HG02798 (cell line): ENCODE data around the gene NR6A1.

ENCODE experiments used
- ATAC-seq: cut with Tn5 transposase; IDR thresholded peaks from one replicate; pipeline ENCODE4 v1.9.1; 2021; ENCODE audit warnings: mild to moderate bottlenecking; ENCODE audit not compliant: unreplicated experiment, poor library complexity

Gene NR6A1

DNA sequence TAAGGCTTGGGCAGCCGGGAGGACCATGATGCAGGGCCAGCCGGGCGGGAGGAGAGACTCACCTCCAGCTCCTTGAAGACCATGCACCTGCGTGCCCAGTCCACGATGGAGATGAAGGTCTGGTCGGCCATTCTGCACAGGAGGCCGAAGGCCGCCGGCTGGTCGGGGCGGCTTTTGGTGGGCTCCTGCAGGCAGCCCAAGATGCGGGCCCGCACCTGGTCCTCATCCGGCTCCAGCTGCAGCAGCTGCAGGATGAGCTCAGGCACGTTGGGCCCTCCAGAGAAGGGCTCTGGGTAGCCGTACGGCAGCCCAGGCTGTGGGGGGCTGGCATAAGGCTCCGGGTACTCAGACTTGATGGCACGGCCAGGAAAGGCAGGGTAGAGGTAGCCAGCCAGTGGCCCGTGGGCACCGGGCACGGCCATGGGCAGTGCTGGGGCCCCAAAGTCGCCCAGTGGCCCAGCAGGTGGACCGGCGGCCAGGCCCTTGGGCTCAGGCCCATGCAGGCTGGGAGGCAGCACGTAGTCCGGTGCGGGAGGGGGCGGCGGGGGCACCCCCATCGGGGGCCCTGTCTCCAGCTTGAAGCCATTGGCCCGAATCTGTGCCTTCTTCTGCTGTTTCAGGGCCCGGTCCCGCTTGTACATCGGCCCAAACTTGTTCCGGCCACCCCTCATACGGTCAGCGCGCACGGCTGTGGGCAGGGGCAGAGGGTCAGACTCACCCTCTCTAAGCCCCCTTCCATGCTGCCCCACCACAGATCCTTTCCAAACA is 270.9 kb downstream of the NR6A1 start:
- ATAC-seq: no peak

DNA sequence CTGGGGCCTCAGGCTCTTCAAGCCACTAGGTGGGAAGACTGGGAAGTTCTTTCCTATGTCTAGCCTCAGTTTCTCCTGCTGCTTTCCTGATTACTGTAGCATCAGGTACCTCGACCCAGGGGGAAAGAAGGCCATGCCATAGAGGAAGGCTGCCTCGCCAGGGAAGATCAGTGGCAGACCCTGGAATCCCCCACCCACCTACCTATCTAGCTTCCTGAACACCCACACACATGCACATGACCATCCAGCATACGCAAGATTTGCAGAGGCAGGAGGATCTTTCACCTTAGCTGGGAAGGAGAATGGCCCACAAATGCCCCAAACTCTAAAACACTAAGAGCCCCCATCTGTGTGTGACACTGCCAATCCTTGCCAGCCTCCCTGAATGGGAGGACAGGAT is 271.9 kb downstream of the NR6A1 start:
- no peak for ATAC-seq

DNA sequence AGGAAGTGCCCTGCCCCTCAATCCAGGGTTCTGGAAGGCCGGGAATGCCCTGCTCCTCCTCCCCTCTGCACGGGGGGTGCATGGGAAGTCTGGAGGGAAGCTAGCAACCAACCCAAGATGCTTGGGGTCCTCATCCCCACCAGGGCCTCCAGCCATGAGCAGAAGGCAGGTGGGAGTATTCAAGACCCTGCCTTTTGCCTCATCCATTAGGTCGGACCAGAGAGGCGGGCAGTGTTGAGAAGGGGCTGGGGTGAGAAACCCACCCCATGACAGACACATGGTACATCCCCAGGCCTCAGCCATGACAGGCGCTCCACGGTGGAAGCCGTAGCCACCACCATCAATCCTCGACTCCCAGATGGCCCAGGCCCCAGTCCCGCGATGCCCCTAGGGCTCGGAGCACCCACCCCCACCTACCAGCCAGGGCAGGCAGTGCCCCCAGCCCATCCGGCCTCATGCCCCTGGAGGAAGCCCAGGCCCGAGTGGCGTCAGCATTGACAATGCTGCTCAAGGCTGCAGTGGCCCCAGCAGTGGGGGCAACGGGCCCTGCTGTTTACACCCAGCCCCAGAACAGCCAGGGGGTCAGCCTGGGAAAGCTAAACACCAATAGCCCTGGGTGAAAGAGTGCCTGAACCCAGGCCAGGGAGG is 272.5 kb downstream of the NR6A1 start:
- ATAC-seq: no peak

- no peak for ATAC-seq
These were observed 273.1 kb downstream of the NR6A1 start for GRCh38 chr9:124498040-124498439.

DNA sequence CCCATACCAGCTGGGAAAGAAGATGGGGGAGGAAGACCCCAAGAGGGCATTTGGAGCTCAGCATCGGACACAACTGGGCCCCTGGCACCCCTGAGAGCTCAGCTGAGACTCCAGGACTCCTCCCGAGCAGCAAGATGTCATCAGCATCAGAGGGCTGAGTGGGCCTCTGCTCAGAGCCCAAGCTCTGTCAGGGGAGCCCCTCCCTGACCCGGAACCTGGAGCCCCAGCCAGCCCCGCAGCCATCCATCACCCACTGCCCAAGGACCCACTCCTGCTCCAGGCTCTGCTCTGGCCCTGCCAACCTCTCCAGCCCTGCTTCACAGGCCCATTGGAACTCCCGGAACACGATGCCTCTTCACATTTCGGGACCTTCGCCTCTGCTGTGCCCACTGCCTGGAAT is 273.7 kb downstream of the NR6A1 start:
- ATAC-seq: no peak

- no peak for ATAC-seq
These were observed 274.6 kb downstream of the NR6A1 start for GRCh38 chr9:124496463-124496862.

GRCh38 chr9:124496075-124496449 is 275.0 kb downstream of the NR6A1 start:
- no peak for ATAC-seq

- no peak for ATAC-seq
These were observed 275.7 kb downstream of the NR6A1 start for GRCh38 chr9:124495126-124496074.

- peak; percentile 74 for ATAC-seq
These were observed 277.2 kb downstream of the NR6A1 start for GRCh38 chr9:124493794-124494479.

GRCh38 chr9:124493218-124493617 is 277.9 kb downstream of the NR6A1 start:
- ATAC-seq: no peak

DNA sequence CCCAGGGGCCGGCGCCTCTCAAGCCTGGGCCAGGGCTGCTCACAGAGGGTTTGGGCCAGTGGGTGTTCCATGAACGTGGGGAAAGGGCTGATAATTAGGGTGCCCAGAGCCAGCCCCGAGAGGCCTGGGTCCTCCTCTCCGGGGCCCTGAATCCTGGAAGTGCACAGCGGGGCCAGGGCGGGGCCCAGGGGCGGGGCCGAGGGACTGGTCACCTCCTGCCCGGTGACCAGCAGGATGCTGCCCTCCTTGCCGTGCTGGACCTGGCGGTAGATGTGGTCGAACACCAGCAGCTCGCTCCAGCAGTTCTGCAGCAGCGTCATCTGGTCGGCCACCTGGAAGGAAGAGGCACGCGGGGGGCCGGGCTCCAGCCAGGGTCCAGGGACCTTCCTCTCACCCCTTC is 278.3 kb downstream of the NR6A1 start:
- ATAC-seq: no peak

DNA sequence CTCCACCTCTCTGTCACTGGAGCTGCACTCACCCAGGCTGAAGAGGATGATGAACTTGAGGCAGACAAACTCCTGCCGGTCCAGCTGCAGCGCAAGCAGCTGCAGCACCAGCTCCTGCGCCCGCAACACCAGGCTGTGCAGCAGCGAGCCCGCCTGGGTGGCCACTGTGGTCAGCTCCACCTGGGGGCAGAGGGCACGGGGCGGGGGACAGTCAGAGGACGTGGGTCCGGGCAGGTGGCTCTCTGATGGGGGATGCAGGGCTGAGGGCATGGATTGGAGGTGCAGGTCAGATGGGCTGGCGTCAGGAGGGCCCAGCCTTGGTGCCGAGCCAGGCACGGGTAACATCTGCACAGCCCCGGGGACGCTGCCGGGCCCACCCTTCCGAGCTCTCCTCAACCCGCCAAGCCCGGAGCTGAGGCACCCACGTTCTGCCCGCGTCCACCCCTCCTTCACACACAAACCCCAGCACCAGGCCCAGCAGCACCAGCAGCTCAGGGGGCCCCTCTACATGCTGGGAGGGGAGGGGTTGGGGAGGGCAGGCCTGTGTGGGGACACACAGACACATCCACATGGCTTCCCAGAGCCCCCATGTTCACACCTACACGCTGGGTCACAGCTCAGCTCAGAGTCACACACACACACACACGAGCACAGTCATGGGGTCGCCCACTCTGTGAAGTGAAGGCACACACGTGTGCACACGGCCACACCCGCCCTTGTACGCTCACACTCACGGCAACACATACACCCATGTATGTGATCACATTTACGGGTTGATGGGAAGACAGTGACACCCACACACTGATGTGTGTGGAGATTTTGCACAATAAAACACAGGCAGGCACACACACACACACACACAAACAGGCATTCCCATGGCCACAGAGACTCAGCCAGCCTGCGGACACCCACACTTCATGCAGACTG is 279.8 kb downstream of the NR6A1 start:
- ATAC-seq: no peak

- ATAC-seq: no peak
These were observed 281.1 kb downstream of the NR6A1 start for GRCh38 chr9:124490004-124490403.

- ATAC-seq: no peak
These were observed 281.9 kb downstream of the NR6A1 start for GRCh38 chr9:124489222-124489621.

GRCh38 chr9:124488641-124489210 is 282.4 kb downstream of the NR6A1 start:
- ATAC-seq: no peak

DNA sequence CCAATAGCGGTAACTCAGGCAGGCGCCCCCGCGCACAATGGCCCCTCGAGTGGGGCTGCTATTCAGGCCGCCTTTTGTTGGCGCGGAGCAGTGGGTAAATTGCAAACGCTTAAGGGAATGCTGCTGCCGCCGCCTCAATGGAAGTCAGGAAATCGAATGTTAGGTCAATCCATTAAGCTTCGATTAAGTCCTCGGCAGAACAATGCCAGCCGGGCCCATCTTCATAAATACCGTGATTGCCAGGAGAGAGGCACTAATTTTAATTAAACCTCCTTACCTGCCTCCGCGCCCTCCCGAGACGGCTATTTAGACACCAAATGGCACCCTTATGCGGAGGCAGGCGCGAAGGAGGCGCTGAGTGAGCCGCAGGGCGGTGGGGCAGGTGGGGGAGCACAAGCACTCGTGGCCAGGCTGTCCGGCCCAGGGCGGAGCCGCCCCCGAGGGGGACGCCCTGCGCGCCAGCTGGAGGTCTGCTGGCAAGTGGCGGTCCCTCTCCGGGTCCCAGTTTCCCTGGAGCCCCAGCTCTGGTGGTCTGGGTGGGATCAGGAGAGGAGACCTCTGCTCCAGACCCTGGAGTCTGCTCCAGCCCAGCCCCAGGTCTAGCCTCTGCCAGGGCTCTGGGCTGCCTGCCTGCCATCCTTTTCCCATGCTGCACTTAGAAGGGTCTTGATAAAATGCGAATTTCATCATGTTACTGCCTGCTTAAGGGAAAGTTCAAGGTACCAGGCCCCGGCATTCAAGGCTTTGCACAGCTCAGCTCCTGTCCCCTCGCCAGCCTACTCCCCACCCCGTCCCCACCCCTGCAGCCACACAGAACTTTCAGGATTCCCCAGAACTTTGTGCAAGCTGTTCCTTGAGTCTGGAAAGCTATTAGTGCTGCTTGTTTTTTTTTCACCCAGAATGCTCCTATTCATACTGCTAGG is 283.6 kb downstream of the NR6A1 start:
- no peak for ATAC-seq

DNA sequence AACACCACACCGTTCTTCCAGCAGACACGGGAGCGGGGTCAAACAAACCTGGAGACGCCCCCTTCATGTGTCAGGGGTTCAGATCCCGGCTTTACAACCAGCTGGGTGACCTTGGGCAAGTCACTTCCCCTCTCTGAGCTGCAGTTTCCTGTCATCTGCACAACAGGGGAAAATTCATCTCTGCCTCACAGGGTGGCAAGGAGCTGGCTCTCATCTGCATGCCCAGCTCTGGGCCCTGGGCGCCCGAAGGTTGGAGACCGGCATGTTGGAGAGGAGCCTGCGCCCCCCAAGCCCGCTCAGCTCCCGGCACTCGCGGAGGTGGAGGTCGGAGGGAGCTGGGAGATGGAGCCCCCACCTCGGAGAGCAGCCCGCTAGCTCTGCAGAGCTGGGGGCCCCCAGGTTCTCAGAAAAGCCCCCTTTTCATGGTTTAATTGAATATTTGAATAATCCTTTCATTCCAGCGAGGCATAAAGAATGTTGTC is 284.3 kb downstream of the NR6A1 start:
- ATAC-seq: no peak

DNA sequence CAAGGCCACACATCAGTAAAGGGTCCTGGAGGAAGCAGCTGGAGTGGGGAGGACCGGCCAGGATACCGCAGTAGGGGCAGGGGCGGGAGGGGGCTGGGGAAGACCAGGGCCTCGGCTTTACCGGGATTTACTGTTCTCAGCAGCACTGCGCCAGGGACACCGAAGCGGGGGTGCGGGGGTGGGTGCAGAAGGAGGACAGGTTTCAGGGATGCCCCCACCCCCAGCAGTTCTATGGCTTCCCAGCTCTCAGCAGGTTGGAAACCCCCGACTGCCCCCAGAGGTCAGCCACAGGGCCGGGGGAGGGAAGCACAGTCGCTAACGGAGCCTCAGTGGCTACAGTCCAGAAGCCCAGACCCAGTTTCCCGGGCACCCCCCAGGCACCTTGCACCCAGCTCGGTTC is 285.2 kb downstream of the NR6A1 start:
- no peak for ATAC-seq
